GM19372 (cell line): ENCODE measurements around the gene KIF22.
"Not testable (repeated sequence)": the region's sequence is repeated elsewhere in the genome, so short reads cannot be mapped to it uniquely, and the experiment has no call there.

ENCODE experiments used
- ATAC-seq: cut with Tn5 transposase; IDR thresholded peaks from one replicate; pipeline ENCODE4 v1.9.1; 2021; ENCODE audit warnings: mild to moderate bottlenecking, low read depth, moderate library complexity; ENCODE audit not compliant: unreplicated experiment

The KIF22 gene

DNA sequence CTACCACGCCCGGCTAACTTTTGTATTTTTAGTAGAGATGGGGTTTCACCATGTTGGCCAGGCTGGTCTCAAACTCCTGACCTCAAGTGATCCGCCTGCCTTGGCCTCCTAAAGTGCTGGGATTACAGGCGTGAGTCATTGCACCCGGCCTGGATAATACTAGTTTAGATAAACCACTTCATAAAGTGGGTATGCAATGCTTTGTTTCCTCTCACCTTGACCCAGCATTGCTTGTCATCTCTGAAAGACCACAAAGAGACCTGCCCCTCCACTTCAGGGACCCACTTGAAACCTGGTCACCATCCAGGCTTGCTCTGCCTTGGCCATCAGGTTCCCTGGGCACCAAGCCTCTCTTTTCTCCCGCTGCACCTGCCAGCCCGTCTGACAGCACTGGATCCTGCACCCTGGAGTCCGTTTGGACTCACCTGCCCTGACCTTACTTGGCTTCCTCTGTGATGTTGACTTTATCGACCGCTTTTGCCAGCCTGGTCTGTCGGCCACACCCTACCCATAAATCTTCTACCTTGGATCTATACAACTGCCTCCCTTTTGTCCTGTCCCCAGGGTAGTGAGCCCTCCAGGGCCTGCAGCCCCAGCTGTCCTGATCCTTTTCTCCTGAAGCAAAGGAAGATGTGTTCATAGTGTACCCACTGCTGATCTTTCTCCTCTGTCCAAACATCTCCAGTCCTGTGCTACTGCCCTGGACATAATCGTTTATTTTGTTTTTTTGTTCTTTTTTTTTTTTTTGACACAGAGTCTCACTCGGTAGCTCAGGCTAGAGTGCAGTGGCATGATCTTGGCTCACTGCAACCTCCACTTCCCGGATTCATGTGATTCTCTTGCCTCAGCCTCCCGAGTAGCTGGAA lies 25.2 kb upstream of the KIF22 start:
- ATAC-seq = no peak

DNA sequence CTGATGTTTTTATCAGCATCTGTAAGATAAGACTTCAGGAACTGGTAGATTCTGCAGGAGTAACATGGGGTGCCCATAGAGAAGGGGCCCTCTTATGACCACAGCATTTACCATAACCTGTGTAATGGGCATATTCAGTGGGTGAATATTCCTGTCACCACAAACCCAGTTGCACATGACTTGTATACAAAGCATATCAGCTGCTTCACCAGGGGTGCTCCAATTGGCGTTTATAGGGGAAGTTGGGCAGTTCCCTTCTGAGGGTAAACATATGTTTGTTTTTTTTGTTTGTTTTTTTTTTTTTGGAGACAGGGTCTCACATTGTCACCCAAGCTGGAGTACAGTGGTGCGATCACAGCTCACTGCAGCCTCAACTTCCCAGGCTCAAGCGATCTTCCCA lies 24.0 kb upstream of the KIF22 start:
- ATAC-seq = no peak

DNA sequence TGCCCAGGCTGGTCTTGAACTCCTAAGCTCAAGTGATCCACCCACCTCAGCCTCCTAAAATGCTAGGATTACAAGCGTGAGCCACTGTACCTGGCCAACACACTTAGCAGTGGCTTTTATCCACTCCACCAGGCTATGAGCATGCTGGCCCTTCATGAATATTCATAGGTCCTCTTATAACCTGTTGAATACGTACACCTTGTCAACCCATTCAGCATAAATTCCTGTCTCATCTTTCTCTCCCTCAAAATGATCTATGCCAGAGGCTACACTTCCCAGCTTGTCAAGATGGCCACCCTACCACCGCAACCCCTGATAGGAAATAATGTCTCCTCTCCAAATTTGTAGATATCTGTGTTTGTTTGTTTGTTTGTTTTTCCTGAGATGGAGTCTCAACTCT lies 23.5 kb upstream of the KIF22 start:
- no peak for ATAC-seq

DNA sequence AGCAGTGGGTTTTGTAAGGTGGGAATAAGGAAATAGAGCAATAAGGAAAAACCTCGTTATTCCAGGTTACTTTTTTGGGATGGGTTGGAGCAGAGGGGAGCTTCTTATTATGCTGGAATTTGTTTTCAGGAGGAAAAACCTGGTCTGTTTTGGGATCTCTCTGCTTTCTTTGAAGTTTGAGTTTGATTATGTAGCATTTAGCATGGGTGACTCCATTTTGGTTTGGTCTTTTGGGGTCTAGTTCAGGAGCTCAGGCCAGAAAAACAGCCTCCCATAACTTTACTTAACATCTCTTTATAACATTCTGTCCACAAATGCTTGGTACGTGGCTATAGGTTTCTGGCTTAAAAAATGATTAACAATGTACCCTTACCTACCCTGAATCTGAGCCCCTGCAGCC lies 21.0 kb upstream of the KIF22 start:
- no peak for ATAC-seq

DNA sequence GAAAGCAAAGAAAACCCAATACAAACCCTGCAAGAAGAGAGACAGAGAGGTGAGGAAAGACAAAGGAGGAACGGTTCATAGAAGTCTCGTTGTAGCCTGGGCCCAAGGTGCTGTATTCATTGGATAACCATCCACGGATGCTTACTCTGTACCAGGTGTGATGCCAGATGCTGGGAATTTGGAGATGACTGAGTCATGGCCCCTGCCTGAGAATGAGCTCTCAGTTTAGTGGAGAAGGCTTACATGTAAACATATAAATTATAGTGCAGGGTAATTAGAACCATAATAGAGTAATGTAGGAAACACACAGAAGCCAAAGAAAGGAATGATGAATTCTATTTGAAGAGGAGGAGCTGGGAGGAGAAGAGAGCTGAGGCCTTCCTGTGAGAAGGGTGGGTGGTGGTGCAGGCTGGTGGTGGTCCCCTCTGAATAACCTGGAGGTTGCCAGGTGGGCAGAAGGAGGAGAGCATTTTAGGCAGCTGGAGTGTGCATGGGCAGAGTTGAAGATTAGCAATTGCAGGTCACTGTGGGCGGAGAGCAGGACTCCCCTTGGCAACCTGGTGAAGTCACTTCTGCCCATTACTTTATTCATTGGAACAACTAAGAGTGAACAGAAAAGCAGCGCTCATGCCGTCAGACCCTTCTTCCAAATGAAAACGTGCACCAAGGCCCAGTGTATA lies 20.2 kb upstream of the KIF22 start:
- no peak for ATAC-seq

DNA sequence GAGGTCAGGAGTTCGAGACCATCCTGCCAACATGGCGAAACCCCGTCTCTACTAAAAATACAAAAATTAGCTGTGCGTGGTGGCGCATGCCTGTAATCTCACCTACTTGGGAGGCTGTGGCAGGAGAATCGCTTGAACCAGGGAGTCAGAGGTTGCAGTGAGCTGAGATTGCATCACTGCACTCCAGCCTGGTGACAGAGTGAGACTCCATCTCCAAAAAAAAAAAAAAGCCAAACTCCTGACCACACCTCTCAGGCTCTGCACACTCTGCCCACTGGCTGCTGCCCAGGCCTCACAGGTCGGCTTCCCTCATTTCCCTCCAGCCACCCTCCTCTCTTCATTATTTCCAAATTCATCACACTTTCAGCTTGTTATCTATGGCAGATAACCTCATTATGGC lies 18.2 kb upstream of the KIF22 start:
- ATAC-seq = not testable (repeated sequence)

DNA sequence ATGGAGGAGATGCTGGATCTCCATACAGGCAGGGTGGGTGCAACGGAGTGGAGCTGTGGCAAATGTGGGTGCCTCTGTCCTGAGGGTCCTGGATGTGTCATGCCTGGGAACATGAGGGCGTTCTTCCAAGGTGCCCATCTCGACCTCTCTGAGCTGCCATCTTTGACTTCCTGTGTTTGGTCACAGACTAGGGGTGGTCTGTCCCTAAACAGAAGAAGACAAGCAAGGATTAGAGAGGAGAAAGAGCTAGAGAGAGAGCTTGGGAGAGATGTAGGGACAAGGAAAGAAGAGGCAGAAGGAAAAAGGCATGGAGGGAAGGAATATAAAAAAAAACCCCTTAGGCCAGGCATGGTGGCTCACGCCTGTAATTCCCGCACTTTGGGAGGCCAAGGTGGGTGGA lies 15.8 kb upstream of the KIF22 start:
- no peak for ATAC-seq

DNA sequence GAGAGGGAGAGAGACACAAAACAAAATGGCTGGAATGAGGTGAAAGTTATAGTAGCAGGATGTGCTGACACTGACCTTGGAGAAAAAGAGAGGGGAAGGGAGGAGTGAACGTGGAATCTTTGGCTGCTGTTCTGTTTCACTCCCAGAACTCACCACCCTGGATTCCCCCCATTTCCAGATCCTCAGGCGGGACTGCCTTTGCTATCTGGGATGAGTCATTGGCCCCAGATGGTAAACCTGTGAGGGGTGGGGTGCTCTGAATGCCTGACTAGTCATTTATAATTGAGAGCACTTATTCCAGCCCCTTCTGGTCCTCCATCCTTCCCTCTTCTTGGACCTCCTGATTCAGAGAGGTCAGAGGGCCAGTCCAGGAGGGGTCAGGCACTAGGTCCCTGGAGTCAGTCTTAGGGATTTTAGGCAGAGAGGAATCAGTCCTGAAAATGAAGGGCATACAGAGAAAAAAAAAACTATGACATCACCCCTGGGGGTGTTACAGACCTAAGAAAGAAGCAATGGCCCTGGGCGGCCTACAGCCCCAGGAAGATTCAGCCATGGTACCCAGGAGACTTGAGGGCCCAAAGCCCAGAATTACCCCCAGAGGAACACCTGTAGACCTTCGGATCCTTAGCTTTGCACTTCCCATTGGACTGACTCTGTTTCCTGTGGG lies 14.7 kb upstream of the KIF22 start:
- ATAC-seq = no peak

DNA sequence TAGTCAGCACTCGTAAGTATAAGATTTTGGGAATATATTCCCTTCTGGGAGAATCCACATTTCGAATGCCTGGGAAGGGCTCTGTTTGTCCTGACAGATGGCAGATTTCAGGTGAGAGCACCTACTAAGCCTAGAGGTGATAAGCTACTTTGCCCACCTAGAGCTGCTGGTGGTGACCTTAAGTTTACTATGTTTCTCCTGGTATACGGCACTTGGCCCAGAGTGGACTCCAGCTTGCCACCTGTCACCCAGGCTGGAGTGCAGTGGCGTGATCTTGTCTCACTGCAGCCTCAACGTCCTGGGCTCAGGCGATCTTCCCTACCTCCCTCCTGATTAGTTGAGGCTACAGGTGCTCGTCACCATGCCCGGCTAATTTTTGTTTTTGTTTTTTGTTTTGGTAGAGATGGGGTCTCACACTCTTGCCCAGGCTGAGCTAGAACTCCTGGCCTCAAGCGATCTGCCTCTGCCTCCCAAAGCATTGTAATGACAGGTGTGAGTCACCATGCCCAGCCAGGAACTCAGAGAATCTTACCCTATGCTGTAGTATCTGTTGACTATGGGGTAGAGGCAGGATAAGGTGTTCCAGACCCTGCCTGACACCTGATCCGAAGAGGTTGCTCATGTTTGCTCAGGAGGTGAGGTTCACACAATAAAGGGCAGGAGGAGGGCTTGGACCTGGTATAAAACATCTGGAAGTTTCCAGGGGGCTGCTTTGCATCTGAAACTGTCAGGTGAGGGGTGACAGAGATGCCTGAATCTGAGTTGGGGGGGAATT lies 12.8 kb upstream of the KIF22 start, which contains the start of gene ZG16:
Gene ZG16 (plus strand): TSS at position 681 of the 775 bp plus-strand sequence. CDS start 1,011 bp downstream, outside the sequence.
- ATAC-seq = no peak

DNA sequence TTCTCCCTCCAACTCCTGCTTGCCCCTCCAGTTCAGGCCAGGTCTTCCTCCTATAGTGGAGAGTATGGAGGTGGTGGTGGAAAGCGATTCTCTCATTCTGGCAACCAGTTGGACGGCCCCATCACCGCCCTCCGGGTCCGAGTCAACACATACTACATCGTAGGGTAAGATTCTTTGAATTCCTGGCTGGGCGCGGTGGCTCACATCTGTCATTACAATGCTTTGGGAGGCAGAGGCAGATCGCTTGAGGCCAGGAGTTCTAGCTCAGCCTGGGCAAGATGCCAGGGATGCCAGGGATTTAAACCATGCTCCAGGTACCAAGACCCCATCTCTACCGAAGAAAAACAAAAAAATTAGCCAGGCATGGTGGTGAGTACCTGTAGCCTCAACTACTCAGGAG lies 11.1 kb upstream of the KIF22 start:
- ATAC-seq = no peak

DNA sequence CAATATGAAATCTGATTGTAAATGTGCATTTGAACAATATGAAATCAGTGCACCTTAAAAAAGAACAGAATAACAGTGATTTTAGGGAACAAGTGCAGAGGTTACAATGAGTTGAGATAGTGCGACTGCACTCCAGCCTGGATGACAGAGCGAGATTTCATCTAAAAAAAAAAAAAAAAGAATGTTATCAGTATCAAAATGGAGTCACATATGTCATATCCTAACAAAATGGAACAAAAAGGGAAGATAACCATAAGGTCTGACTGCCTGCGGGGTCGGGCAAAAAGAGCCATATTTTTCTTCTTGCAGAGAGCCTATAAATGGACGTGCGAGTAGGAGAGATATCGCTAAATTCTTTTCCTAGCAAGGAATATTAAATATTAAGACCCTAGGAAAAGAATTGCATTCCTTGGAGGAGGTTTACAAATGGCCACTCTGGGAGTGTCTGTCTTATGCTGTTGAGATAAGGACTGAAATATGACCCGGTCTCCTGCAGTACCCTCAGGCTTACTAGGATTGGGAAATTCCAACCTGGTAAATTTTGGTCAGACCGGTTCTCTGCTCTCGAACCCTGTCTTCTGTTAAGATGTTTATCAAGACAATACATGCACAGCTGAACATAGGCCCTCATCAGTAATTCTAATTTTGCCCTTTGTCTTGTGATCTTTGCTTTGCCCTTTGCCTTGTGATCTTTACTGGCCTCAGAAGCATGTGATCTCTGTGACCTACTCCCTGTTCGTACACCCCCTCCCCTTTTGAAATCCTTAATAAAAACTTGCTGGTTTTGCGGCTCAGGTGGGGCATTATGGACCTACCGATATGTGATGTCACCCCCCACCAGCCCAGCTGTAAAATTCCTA lies 7.2 kb upstream of the KIF22 start:
- ATAC-seq = not testable (repeated sequence)

DNA sequence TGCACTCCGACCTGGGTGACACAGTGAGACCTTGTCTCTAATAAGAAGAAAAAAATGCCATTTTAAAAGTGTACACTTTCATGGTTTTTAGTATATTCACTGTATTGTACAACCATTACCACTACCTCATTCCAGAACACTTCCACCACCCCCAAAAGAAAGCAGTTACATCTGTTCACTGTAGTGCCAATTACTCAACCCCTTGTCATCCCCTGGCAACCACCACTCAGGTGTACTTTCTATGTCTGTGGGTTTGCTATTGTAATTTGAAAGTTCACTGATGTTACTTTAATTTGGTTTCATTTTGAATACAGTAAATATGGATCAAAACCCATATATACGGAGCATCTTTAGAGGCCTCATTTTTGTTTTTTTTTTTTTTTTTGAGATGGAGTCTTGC lies 6.4 kb upstream of the KIF22 start:
- no peak for ATAC-seq

DNA sequence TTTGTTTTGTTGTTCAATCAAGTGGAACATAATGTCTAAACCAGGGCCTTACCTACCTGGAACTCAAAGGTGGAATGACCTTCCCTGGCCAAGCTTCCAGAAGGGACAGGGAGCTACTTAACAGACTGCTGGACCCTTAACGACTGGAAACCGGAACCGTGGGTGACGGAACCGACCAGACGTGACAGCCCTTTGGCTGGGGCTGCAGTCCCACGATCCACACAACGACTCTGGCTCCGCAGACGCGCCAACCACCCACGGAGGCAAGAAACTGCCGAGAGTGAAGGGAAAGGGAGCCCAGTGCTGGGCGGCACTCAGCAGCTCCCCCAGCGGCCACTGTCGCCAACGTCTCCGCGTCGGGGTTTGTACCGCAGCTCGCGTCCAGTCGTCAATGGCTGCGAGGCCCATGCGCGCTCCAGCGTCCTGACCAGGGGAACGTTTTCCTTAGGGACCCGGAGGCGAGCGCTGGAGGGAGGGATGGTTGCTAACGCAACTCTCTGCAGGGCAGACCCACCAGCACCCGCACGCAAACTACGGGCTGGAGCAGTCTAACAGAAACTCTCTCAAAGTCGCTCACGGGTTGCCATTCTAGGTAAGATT lies 5.5 kb upstream of the KIF22 start:
- ATAC-seq = no peak

DNA sequence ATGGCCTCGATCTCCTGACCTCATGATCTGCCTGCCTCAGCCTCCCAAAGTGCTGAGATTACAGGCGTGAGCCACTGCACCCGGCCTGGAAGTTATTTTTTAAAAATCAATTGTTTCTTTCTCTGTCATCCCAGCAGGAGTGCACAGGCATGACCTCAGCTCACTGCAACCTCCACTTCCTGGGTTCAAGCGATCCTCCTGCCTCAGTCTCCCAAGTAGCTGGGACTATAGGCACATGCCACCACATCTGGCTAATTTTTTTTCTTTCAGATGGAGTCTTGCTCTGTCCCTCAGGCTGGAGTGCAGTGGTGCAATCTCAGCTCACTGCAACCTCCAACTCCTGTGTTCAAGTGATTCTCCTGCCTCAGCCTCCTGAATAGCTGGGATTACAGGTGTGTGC lies 3.4 kb upstream of the KIF22 start:
- ATAC-seq = not testable (repeated sequence)

DNA sequence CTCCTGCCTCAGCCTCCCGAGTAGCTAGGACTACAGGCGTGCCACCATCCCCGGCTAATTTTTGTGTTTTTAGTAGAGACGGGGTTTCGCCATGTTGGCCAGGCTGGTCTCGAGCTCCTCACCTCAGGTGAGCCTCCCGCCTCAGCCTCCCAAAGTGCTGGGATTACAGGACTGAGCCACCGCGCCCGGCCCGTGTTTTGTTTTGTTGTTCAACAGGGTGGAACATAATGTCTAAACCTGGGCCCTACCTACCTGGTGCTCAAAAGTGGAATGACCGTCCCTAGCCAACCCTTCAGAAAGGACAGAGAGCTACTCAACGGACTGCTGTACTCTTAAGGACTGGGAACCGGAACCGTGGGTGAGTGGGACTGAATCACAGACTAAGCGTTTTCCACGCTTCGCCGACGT lies 772 bp upstream of the KIF22 start:
- ATAC-seq = no peak

DNA sequence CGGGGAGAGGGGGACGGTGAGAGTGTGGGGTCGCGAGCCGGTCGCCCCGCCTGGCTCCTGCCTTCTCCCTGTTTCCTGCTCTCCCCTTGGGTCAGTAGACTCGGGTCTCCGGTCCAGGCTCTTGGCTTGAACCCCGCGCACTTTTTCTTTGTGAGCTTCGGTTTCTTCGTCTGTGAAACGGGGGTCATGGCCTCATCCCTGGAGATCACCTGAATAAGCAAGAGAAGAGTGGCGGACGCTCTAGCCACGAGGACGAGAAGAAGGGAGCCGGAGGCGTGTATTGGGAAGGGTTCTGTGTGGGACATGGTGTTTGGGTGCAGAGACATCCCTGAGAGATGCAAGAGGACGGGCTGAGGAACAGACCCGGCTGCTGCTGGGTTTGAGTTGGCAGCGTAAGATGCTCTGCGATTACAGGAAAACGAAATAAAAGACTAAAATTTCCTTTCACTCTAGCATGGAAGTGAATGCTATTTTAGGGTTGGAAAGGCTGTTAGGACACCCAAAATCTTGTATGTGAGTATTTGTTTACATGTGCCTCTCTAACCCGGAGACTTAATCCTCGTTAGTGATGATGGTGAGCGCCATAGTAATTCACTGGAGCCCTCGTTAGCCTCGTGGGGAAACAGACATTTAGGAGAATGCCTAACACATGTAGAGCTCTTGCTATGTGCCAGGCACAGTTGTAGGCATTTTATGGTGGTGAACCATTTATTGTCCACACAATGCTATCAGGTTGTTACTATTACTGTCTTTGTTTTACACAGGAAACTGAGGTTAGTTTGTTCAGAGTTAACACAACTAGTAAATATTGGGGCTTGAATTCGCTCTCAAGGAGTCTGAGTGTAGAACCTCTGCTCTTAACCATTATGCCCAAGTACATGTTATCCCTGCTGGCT lies 646 bp downstream of the KIF22 start:
- peak; percentile 24 for ATAC-seq

DNA sequence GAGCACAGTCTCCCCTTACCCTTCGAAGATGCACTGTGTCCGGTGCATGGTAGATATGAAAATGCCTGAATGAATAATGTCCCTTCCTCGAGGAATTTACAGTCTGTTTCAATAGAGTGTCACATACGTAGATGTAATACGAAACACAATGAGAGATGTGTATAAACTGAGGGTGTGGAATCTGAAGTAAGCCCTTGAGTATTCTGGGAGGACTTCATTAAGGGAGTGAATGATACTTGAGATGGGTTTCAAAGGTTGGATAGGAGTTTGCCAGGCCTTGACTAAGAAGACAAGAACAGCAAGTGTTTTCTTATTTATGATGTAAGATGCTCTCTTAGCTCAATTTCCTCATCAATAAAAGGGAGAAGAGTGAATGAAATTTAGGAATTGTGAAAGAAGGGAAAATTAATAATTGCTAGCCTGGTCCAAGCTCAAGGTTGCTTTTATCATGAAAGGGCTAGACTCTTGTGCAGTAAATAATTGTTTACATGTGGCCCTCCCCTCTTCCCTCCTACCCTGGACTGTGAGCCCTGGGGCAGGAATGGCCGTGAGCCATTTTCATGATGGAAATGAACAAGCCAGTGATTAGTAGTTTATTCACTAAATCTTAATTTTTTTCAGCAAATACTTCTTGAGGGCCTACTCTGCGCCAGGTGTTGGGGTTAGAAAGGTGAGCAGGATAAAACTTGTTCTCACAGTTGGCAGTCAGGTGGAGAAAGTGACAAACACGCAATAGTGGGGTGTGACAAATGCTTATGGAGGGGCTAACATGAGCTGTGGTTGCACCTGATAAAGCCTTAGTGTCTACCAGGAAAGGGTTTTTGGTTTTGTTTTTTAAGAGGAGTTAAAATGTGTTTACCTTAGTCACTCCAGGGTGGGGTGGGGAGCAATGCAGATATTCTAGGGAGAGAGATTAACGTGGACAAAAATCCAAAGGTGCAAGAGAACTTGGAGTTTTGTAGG lies 1.6 kb downstream of the KIF22 start:
- no peak for ATAC-seq
